ENCODE results near the gene POGLUT3.

The POGLUT3 gene

DNA sequence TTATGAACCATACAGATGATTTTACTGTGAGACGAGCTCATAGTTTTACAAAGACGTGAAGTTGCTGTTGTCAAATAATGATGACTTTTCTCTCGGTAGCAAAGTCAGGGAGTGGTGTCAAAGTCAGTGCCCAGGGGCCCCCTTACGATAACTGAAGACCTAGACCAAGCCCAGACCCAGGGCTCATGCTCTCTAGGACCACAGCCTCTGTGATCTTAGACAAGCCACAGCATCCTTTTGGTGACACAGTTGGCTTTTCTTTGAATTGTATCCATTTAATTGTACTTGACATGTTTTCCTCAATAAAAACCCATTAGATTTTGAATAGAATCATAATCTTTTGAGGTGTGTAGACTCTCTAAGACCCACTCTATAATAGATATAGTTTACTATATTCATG, 17.9 kb upstream of the POGLUT3 start:
- 95% methylated on average over 4 of the region's 4 CpGs for WGBS
- Histone ChIP-seq H4K8ac (ENCODE audit: low read length) (no peak overlapping the region), H3K23ac (ENCODE audit: low read length in 2 of 2) (no peak overlapping the region), H4K91ac (ENCODE audit: low read length) (no peak overlapping the region), H3K79me1 (replicated peaks; ENCODE audit: low read length, poor library complexity, severe bottlenecking) (no peaks in the 10 kb centered on the region), H3K27ac (ENCODE audit: low read length, poor library complexity, severe bottlenecking) (no peak overlapping the region), H3K18ac (ENCODE audit: low read depth in 1 of 2, low read length in 2 of 2) (no peak overlapping the region), H2BK120ac (ENCODE audit: low read depth, low read length) (no peak overlapping the region), H3K9ac (ENCODE audit: low read length) (no peak overlapping the region), H2BK15ac (ENCODE audit: low read depth, poor library complexity, severe bottlenecking) (no peak overlapping the region), H3K4me1 (ENCODE audit: control insufficient read depth, insufficient read depth, low read depth, low read length) (peaks cover 2% of the 10 kb centered on the region), H2AK5ac (ENCODE audit: low read length, severe bottlenecking) (no peak overlapping the region), H3K36me3 (ENCODE audit: control insufficient read depth in 1 of 2, insufficient read depth in 2 of 2, low read depth in 1 of 2, low read length in 2 of 2) (no peaks in the 10 kb centered on the region), H3K14ac (ENCODE audit: low read length in 2 of 2) (no peak overlapping the region), H3K4me2 (ENCODE audit: low read length, poor library complexity, severe bottlenecking) (no peak overlapping the region), H2AFZ (ENCODE audit: low read depth, low read length) (no peak overlapping the region), H2BK5ac (ENCODE audit: low read depth, low read length, poor library complexity, severe bottlenecking) (no peak overlapping the region), H2BK12ac (ENCODE audit: low read length in 2 of 2) (no peak overlapping the region), H3K4me3 (ENCODE audit: insufficient read depth in 1 of 2, low read depth in 1 of 2, low read length in 2 of 2) (no peak overlapping the region), H3K4ac (ENCODE audit: low read depth in 1 of 2, low read length in 2 of 2) (no peak overlapping the region), H3K27me3 (ENCODE audit: control insufficient read depth in 1 of 2, insufficient read depth in 1 of 2, low read length in 2 of 2) (no peaks in the 10 kb centered on the region), H3K9me3 (ENCODE audit: control insufficient read depth, low read length) (peaks cover 3% of the 10 kb centered on the region)
- no peak for DNase-seq

DNA sequence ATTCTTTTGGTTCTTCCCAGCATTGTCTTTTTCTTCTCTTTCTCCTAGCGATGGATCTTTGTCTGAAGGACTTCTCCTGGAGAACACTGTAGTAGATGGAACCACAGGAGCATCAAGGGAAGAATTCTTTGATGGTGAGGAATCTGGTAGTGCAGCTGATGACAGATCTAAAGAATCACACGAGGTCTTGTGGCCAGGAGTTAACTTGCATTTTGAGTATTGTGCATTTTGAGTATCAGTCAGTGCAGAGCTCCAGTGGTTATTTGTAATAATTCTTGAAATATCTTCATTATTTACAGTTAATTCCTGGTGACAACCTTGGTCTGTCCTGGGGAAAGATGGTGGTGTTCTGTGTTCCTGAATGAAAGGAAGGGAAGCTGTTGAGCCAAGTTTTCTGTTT, 14.5 kb upstream of the POGLUT3 start:
- no peak overlapping the region for H4K91ac ChIP-seq (ENCODE audit: low read length)
- no peak overlapping the region for H3K14ac ChIP-seq (ENCODE audit: low read length in 2 of 2)
- peak overlapping the region; percentile 77 for H3K27ac ChIP-seq (ENCODE audit: low read length, poor library complexity, severe bottlenecking)
- H3K27me3 ChIP-seq (ENCODE audit: control insufficient read depth in 1 of 2, insufficient read depth in 1 of 2, low read length in 2 of 2): no peaks in the 10 kb centered on the region
- H3K18ac ChIP-seq (ENCODE audit: low read depth in 1 of 2, low read length in 2 of 2): no peak overlapping the region
- no peak overlapping the region for H3K9ac ChIP-seq (ENCODE audit: low read length)
- peaks cover 3% of the 10 kb centered on the region for H3K9me3 ChIP-seq (ENCODE audit: control insufficient read depth, low read length)
- no peak overlapping the region for H2AFZ ChIP-seq (ENCODE audit: low read depth, low read length)
- H2AK5ac ChIP-seq (ENCODE audit: low read length, severe bottlenecking): peak overlapping the region; percentile 20
- no peak overlapping the region for H2BK15ac ChIP-seq (ENCODE audit: low read depth, poor library complexity, severe bottlenecking)
- no peak overlapping the region for H2BK12ac ChIP-seq (ENCODE audit: low read length in 2 of 2)
- H3K4me3 ChIP-seq (ENCODE audit: insufficient read depth in 1 of 2, low read depth in 1 of 2, low read length in 2 of 2): no peak overlapping the region
- H3K4ac ChIP-seq (ENCODE audit: low read depth in 1 of 2, low read length in 2 of 2): no peak overlapping the region
- WGBS: 93% methylated on average over 2 of the region's 2 CpGs
- H3K4me1 ChIP-seq (ENCODE audit: control insufficient read depth, insufficient read depth, low read depth, low read length): peaks cover 2% of the 10 kb centered on the region
- no peaks in the 10 kb centered on the region for H3K36me3 ChIP-seq (ENCODE audit: control insufficient read depth in 1 of 2, insufficient read depth in 2 of 2, low read depth in 1 of 2, low read length in 2 of 2)
- H2BK5ac ChIP-seq (ENCODE audit: low read depth, low read length, poor library complexity, severe bottlenecking): peak overlapping the region; percentile 24
- no peak for DNase-seq
- H3K23ac ChIP-seq (ENCODE audit: low read length in 2 of 2): no peak overlapping the region
- no peak overlapping the region for H4K8ac ChIP-seq (ENCODE audit: low read length)
- H3K79me1 ChIP-seq (replicated peaks; ENCODE audit: low read length, poor library complexity, severe bottlenecking): no peaks in the 10 kb centered on the region
- H2BK120ac ChIP-seq (ENCODE audit: low read depth, low read length): no peak overlapping the region
- H3K4me2 ChIP-seq (ENCODE audit: low read length, poor library complexity, severe bottlenecking): no peak overlapping the region

DNA sequence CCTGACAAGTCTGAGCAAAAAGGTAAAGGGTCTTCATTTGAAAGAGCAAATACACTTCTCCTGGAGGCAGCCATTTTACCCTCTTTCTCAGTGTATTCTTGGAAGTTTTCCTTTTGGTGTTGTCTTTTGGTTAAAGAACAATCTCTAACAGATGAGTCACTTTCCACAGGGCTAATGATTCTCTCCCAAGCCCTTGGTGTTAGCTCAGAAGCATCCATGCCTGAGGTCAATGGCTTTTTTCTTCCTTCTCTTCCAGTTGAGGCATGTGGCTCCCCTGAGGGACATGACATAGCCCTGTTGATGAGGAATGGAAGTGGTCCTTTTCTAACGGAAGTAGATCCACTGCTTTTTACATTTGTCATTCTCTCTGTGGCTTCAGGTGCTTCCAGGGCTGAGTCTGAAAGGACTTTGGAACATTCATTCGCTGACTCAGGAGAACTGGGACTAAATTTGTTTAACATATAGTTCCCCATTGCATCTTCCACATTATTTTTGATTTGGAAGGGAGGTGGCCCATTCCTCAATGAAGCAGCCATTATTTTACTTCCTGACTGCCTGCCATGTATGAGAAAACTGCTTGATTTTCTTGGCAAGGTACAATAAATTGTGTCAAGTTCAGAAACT, 13.8 kb upstream of the POGLUT3 start:
- no peak overlapping the region for H3K14ac ChIP-seq (ENCODE audit: low read length in 2 of 2)
- H3K18ac ChIP-seq (ENCODE audit: low read depth in 1 of 2, low read length in 2 of 2): no peak overlapping the region
- H3K27ac ChIP-seq (ENCODE audit: low read length, poor library complexity, severe bottlenecking): peak overlapping the region; percentile 77
- 50% methylated on average over 1 of the region's 2 CpGs for WGBS
- H3K4me3 ChIP-seq (ENCODE audit: insufficient read depth in 1 of 2, low read depth in 1 of 2, low read length in 2 of 2): no peak overlapping the region
- H3K9me3 ChIP-seq (ENCODE audit: control insufficient read depth, low read length): peaks cover 3% of the 10 kb centered on the region
- H3K4me1 ChIP-seq (ENCODE audit: control insufficient read depth, insufficient read depth, low read depth, low read length): peaks cover 2% of the 10 kb centered on the region
- H2BK15ac ChIP-seq (ENCODE audit: low read depth, poor library complexity, severe bottlenecking): no peak overlapping the region
- H3K4me2 ChIP-seq (ENCODE audit: low read length, poor library complexity, severe bottlenecking): no peak overlapping the region
- no peaks in the 10 kb centered on the region for H3K79me1 ChIP-seq (replicated peaks; ENCODE audit: low read length, poor library complexity, severe bottlenecking)
- H2AK5ac ChIP-seq (ENCODE audit: low read length, severe bottlenecking): no peak overlapping the region
- no peak overlapping the region for H4K91ac ChIP-seq (ENCODE audit: low read length)
- peak; percentile 63 for DNase-seq
- no peak overlapping the region for H2BK12ac ChIP-seq (ENCODE audit: low read length in 2 of 2)
- no peak overlapping the region for H3K4ac ChIP-seq (ENCODE audit: low read depth in 1 of 2, low read length in 2 of 2)
- H2BK120ac ChIP-seq (ENCODE audit: low read depth, low read length): no peak overlapping the region
- no peak overlapping the region for H3K23ac ChIP-seq (ENCODE audit: low read length in 2 of 2)
- H2BK5ac ChIP-seq (ENCODE audit: low read depth, low read length, poor library complexity, severe bottlenecking): no peak overlapping the region
- H3K9ac ChIP-seq (ENCODE audit: low read length): no peak overlapping the region
- H4K8ac ChIP-seq (ENCODE audit: low read length): no peak overlapping the region
- H2AFZ ChIP-seq (ENCODE audit: low read depth, low read length): no peak overlapping the region
- no peaks in the 10 kb centered on the region for H3K27me3 ChIP-seq (ENCODE audit: control insufficient read depth in 1 of 2, insufficient read depth in 1 of 2, low read length in 2 of 2)
- no peaks in the 10 kb centered on the region for H3K36me3 ChIP-seq (ENCODE audit: control insufficient read depth in 1 of 2, insufficient read depth in 2 of 2, low read depth in 1 of 2, low read length in 2 of 2)

DNA sequence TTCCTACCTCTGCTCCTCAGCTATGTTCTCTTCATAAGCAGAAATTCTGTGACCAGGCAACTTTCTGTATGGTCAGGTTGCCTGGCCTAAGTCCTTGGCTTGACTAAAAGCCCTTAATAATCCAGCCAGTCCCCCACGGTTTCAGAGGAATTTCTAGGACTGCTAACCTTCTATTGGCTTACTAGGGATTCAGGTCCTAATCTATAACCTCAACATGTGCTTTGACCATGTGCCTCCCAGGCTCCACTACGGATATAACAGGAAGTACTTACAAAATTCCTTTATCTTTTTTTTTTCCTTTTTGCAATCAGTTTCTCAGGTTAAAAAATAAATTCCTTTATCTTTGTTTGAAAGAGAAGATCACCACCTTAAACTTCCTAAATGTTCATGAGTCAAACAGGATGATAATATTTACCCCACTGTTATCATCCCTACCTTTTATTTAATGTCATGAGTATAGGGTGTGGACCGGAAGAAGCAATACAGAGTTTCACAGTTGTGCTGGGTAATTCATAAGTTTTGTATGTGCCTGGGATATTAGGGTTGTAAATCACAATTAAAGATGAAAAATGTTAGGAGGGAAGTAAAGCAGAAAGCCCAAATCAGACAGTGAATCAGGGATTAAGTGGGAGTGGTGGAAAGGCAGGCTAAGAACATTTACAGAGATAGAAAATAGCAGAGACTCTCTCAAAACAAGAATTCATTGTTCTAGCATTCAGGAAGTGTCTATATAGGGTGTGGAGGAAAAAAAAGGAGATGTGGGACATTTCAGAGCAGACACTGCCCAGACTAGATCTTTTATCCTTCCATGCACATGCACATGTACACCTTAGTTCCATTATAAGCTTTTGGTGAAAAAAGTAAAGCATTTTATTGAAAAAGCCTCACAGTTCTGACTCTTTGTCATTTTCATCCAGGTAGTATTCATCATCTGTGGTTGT, 10.7 kb upstream of the POGLUT3 start:
- peaks cover 2% of the 10 kb centered on the region for H3K4me1 ChIP-seq (ENCODE audit: control insufficient read depth, insufficient read depth, low read depth, low read length)
- H2BK5ac ChIP-seq (ENCODE audit: low read depth, low read length, poor library complexity, severe bottlenecking): no peak overlapping the region
- H2BK120ac ChIP-seq (ENCODE audit: low read depth, low read length): no peak overlapping the region
- H3K18ac ChIP-seq (ENCODE audit: low read depth in 1 of 2, low read length in 2 of 2): no peak overlapping the region
- no peak overlapping the region for H3K23ac ChIP-seq (ENCODE audit: low read length in 2 of 2)
- no peak overlapping the region for H3K4ac ChIP-seq (ENCODE audit: low read depth in 1 of 2, low read length in 2 of 2)
- peaks cover 2% of the 10 kb centered on the region for H3K9me3 ChIP-seq (ENCODE audit: control insufficient read depth, low read length)
- no peak overlapping the region for H3K4me2 ChIP-seq (ENCODE audit: low read length, poor library complexity, severe bottlenecking)
- H2AFZ ChIP-seq (ENCODE audit: low read depth, low read length): no peak overlapping the region
- WGBS: 90% methylated on average over 3 of the region's 3 CpGs
- no peak overlapping the region for H2BK12ac ChIP-seq (ENCODE audit: low read length in 2 of 2)
- H3K4me3 ChIP-seq (ENCODE audit: insufficient read depth in 1 of 2, low read depth in 1 of 2, low read length in 2 of 2): no peak overlapping the region
- DNase-seq: no peak
- H4K91ac ChIP-seq (ENCODE audit: low read length): no peak overlapping the region
- no peak overlapping the region for H3K9ac ChIP-seq (ENCODE audit: low read length)
- H3K27ac ChIP-seq (ENCODE audit: low read length, poor library complexity, severe bottlenecking): no peak overlapping the region
- H3K36me3 ChIP-seq (ENCODE audit: control insufficient read depth in 1 of 2, insufficient read depth in 2 of 2, low read depth in 1 of 2, low read length in 2 of 2): no peaks in the 10 kb centered on the region
- no peaks in the 10 kb centered on the region for H3K79me1 ChIP-seq (replicated peaks; ENCODE audit: low read length, poor library complexity, severe bottlenecking)
- H4K8ac ChIP-seq (ENCODE audit: low read length): no peak overlapping the region
- H2BK15ac ChIP-seq (ENCODE audit: low read depth, poor library complexity, severe bottlenecking): no peak overlapping the region
- no peak overlapping the region for H2AK5ac ChIP-seq (ENCODE audit: low read length, severe bottlenecking)
- H3K14ac ChIP-seq (ENCODE audit: low read length in 2 of 2): no peak overlapping the region
- no peaks in the 10 kb centered on the region for H3K27me3 ChIP-seq (ENCODE audit: control insufficient read depth in 1 of 2, insufficient read depth in 1 of 2, low read length in 2 of 2)
